Loucy (cell line): ENCODE data around the gene RUNX1.
"Not testable (repeated sequence)": the region's sequence is repeated elsewhere in the genome, so short reads cannot be mapped to it uniquely, and the experiment has no call there.

Experiments
- H2AFZ ChIP-seq: fragments of 200-600 bp; sonication (generic); 2 replicates; pipeline ENCODE4 v1.6.0; 2016; ENCODE audit warnings: antibody characterized with exemption, mild to moderate bottlenecking, low read length, moderate library complexity
- H3F3A ChIP-seq: fragments of 200-600 bp; 2 replicates; pipeline ENCODE4 v1.6.0; 2016; ENCODE audit warnings: antibody characterized with exemption, low read depth, mild to moderate bottlenecking
- H3K27me3 ChIP-seq: fragments of 200-600 bp; sonication (generic); 2 replicates; pipeline ENCODE4 v1.6.1; 2014; ENCODE audit warnings: low read length, mild to moderate bottlenecking; ENCODE audit not compliant: insufficient read depth, poor library complexity, severe bottlenecking
- H3K36me3 ChIP-seq: fragments of 200-600 bp; sonication (generic); 2 replicates; pipeline ENCODE4 v1.6.1; 2016; ENCODE audit warnings: low read length; ENCODE audit not compliant: insufficient read depth
- H3K4me1 ChIP-seq: fragments of 200-600 bp; sonication (generic); 2 replicates; pipeline ENCODE4 v1.5.1; 2014; ENCODE audit warnings: low read length, mild to moderate bottlenecking; ENCODE audit not compliant: insufficient read depth, poor library complexity, severe bottlenecking
- H3K4me2 ChIP-seq: fragments of 200-600 bp; sonication (generic); 2 replicates; pipeline ENCODE4 v1.6.0; 2014; ENCODE audit warnings: antibody characterized with exemption, low read length, low read depth, mild to moderate bottlenecking; ENCODE audit not compliant: poor library complexity, severe bottlenecking
- H3K4me3 ChIP-seq: fragments of 200-600 bp; sonication (generic); 2 replicates; pipeline ENCODE4 v1.5.1; 2014; ENCODE audit warnings: low read length, mild to moderate bottlenecking, mixed read lengths; ENCODE audit not compliant: poor library complexity, severe bottlenecking
- H3K79me2 ChIP-seq: fragments of 200-600 bp; sonication (generic); 2 replicates; pipeline ENCODE4 v1.6.1; 2014; ENCODE audit warnings: low read length; ENCODE audit not compliant: insufficient read depth
- H3K9ac ChIP-seq: fragments of 200-600 bp; sonication (generic); 2 replicates; pipeline ENCODE4 v1.6.0; 2014; ENCODE audit warnings: mild to moderate bottlenecking, low read depth, low read length, moderate library complexity; ENCODE audit not compliant: poor library complexity, severe bottlenecking
- H3K9me2 ChIP-seq: fragments of 200-600 bp; sonication (generic); replicated peaks from 2 replicates; pipeline ENCODE4 v1.6.1; 2016; ENCODE audit warnings: low read depth, low read length, mixed read lengths
- H3K9me3 ChIP-seq: fragments of 200-600 bp; sonication (generic); 2 replicates; pipeline ENCODE4 v1.6.1; 2014; ENCODE audit warnings: mild to moderate bottlenecking, antibody characterized with exemption, low read length, low read depth; ENCODE audit not compliant: insufficient read depth
- H4K20me1 ChIP-seq: fragments of 200-600 bp; sonication (generic); 2 replicates; pipeline ENCODE4 v1.6.0; 2014; ENCODE audit warnings: antibody characterized with exemption, low read length, mild to moderate bottlenecking; ENCODE audit not compliant: insufficient read depth, poor library complexity, severe bottlenecking
- CTCF ChIP-seq: fragments of 200-600 bp; sonication (generic); conservative IDR thresholded peaks from 2 replicates; pipeline ENCODE4 v1.5.1; 2014; ENCODE audit warnings: mild to moderate bottlenecking, antibody characterized with exemption, low read length
- EZH2phosphoT487 ChIP-seq: fragments of 200-600 bp; IDR thresholded peaks from 2 replicates; pipeline ENCODE4 v1.6.1; 2018; ENCODE audit warnings: antibody characterized with exemption, mild to moderate bottlenecking, moderate library complexity, borderline replicate concordance

Gene RUNX1

GRCh38 chr21:34968414-34969333, 80.4 kb downstream of the RUNX1 start:
- Histone ChIP-seq H2AFZ (no peak overlapping the region), H3K9me3 (no peaks in the 10 kb centered on the region), H3K9ac (no peak overlapping the region), H3K9me2 (no peaks in the 10 kb centered on the region), H3K4me1 (peaks cover 32% of the 10 kb centered on the region), H3K4me2 (peak overlapping the region; percentile 32), H3F3A (no peaks in the 10 kb centered on the region), H4K20me1 (peaks cover 95% of the 10 kb centered on the region), H3K27me3 (no peaks in the 10 kb centered on the region), H3K36me3 (peaks cover 76% of the 10 kb centered on the region), H3K79me2 (peaks cover 98% of the 10 kb centered on the region), H3K4me3 (no peak overlapping the region)
- no peak for TF ChIP-seq EZH2phosphoT487
- no peak for TF ChIP-seq CTCF

- no peak overlapping the region for H2AFZ ChIP-seq
- TF ChIP-seq EZH2phosphoT487 (no peak), CTCF (no peak)
- no peaks in the 10 kb centered on the region for H3F3A ChIP-seq
- H4K20me1 ChIP-seq, result peaks cover 94% of the 10 kb centered on the region
- no peaks in the 10 kb centered on the region for H3K27me3 ChIP-seq
- H3K4me3 ChIP-seq, result no peak overlapping the region
- no peaks in the 10 kb centered on the region for H3K9me3 ChIP-seq
- peaks cover 98% of the 10 kb centered on the region for H3K79me2 ChIP-seq
- no peak overlapping the region for H3K4me2 ChIP-seq
- no peaks in the 10 kb centered on the region for H3K9me2 ChIP-seq
- H3K36me3 ChIP-seq, result peaks cover 81% of the 10 kb centered on the region
- peaks cover 27% of the 10 kb centered on the region for H3K4me1 ChIP-seq
- H3K9ac ChIP-seq, result no peak overlapping the region
These were observed 81.4 kb downstream of the RUNX1 start for GRCh38 chr21:34967509-34968289.

- H3F3A ChIP-seq, H3K27me3 ChIP-seq, H3K9me3 ChIP-seq, H3K4me3 ChIP-seq, H3K9me2 ChIP-seq, H3K9ac ChIP-seq, H2AFZ ChIP-seq, H3K4me2 ChIP-seq: not testable (repeated sequence)
- Histone ChIP-seq H4K20me1 (peaks cover 94% of the 10 kb centered on the region), H3K79me2 (peaks cover 98% of the 10 kb centered on the region), H3K36me3 (peaks cover 85% of the 10 kb centered on the region), H3K4me1 (peaks cover 30% of the 10 kb centered on the region)
These were observed 82.2 kb downstream of the RUNX1 start for GRCh38 chr21:34966881-34967280.
